GM12892 (cell line): Measurements from ENCODE around the gene P2RY14.

ENCODE experiments used
- POLR2A ChIP-seq: IDR thresholded peaks from 2 replicates; pipeline ENCODE4 v1.6.1; 2011; ENCODE audit warnings: low read depth, low read length, control low read depth
- POLR2AphosphoS5 ChIP-seq: IDR thresholded peaks from 2 replicates; pipeline ENCODE4 v1.6.1; 2011; ENCODE audit warnings: low read depth, low read length, control low read depth

DNA sequence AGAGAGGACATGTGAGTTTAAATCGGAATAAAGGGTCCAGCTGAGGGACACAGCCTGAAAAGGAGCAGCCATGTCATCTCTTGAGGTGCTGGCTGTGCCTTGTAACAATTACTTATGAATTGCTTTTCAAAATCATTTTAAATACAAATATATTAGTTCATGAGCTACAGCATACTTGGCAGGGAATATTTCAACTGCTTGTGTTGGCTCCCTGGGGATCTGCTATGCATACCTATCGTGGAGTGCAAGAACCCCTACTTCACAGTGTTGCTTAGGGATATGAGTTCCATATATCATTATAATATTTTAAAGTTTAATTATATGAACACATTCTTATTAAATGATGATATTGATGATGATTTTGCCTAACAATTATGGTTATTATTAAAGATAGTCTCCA, 19.1 kb upstream of the P2RY14 start:
- TF ChIP-seq POLR2A, result no peak
- no peak for TF ChIP-seq POLR2AphosphoS5
